GM12878 (cell line): ENCODE measurements around the gene PRR13. TPM values are rescaled to one million over a fixed set of nuclear protein-coding genes. Genes with fewer than 3 reads are reported as not detected.

Experiments
- ATAC-seq: fragments of 200-7000 bp; cut with Tn5 transposase; 3 replicates; pipeline ENCODE4 v1.9.1; 2020; ENCODE audit warnings: mild to moderate bottlenecking, moderate library complexity
- BruUV-seq: library from RNA; stranded (reverse); fragments of 400-500 nt; replicated peaks from 2 replicates; lab custom pipeline; 2021; lab: Mats Ljungman, UMichigan
- CTCF ChIA-PET: fragments of 300-600 bp; sonication (Branson Sonifier 250); formaldehyde crosslinking; extraction: SDS; loops from one replicate; lab custom pipeline; 2021; ENCODE audit warnings: inconsistent platforms; lab: Yijun Ruan, JAX
- POLR2A ChIA-PET: fragments of 350-600 bp; formaldehyde crosslinking; extraction: SDS; loops from one replicate; lab custom pipeline; 2021; ENCODE audit warnings: inconsistent platforms; lab: Charles Lee
- RAD21 ChIA-PET: fragments of 300-600 bp; sonication (Branson Sonifier 250); formaldehyde crosslinking; loops from one replicate; lab custom pipeline; 2023; ENCODE audit warnings: antibody characterized with exemption; ENCODE audit not compliant: unreplicated experiment; lab: Charles Lee
- SMC1A ChIA-PET: fragments of 300-600 bp; sonication (Branson Sonifier 250); formaldehyde crosslinking; loops from one replicate; lab custom pipeline; 2023; ENCODE audit not compliant: unreplicated experiment, uncharacterized antibody; lab: Charles Lee
- DNase-seq: peaks from one replicate; pipeline ENCODE4 v3.0.0-alpha.2; 2011; ENCODE audit warnings: low read depth, low spot score
- FAIRE-seq: peaks from 3 replicates; lab custom pipeline; 2011; peaks lifted over from hg19 to GRCh38; lab: Jason Lieb, UNC
- H2AFZ ChIP-seq: 2 replicates; pipeline ENCODE4 v1.6.0; 2011; ENCODE audit warnings: low read depth, low read length, control low read depth; ENCODE audit not compliant: control insufficient read depth
- H3K27ac ChIP-seq: 2 replicates; pipeline ENCODE4 v1.5.1; 2011; ENCODE audit warnings: control low read depth; ENCODE audit not compliant: control insufficient read depth, insufficient read depth
- H3K27me3 ChIP-seq, 2 experiments: replicated peaks in 1 of 2; 2 replicates each; pipeline versions ENCODE4 v1.6.0 to v1.6.1; 2011; ENCODE audit warnings: low read length in 1 of 2; ENCODE audit not compliant: control insufficient read depth in 2 of 2, insufficient read depth in 2 of 2
- H3K36me3 ChIP-seq, 2 experiments: 2 replicates each; pipeline ENCODE4 v1.5.1; 2011; ENCODE audit warnings: low read length in 1 of 2; ENCODE audit not compliant: control insufficient read depth in 2 of 2, insufficient read depth in 2 of 2
- H3K4me1 ChIP-seq: 2 replicates; pipeline ENCODE4 v1.6.1; 2011; ENCODE audit warnings: mild to moderate bottlenecking, low read length, moderate library complexity, mixed read lengths; ENCODE audit not compliant: control insufficient read depth, insufficient read depth
- H3K4me2 ChIP-seq: 2 replicates; pipeline ENCODE4 v1.6.0; 2011; ENCODE audit warnings: control low read depth; ENCODE audit not compliant: control insufficient read depth, insufficient read depth
- H3K4me3 ChIP-seq: fragments of 200-600 bp; sonication (generic); 2 replicates; pipeline ENCODE4 v1.5.1; 2016
- H3K79me2 ChIP-seq: 2 replicates; pipeline ENCODE4 v1.6.0; 2011; ENCODE audit warnings: low read length; ENCODE audit not compliant: control insufficient read depth, insufficient read depth
- H3K9ac ChIP-seq: 2 replicates; pipeline ENCODE4 v1.8.0; 2011; ENCODE audit warnings: low read length, control low read depth, mixed read lengths; ENCODE audit not compliant: control insufficient read depth, insufficient read depth
- H3K9me3 ChIP-seq: replicated peaks from 3 replicates; pipeline ENCODE4 v1.5.1; 2011; ENCODE audit warnings: mild to moderate bottlenecking, low read length; ENCODE audit not compliant: control insufficient read depth, insufficient read depth
- H4K20me1 ChIP-seq: 2 replicates; pipeline ENCODE4 v1.6.0; 2011; ENCODE audit not compliant: control insufficient read depth, insufficient read depth
- BCLAF1 ChIP-seq: fragments of 450-650 bp; IDR thresholded peaks from 2 replicates; pipeline ENCODE4 v1.6.1; 2017; ENCODE audit warnings: antibody characterized with exemption, mild to moderate bottlenecking, moderate library complexity
- E2F8 ChIP-seq: fragments of 450-650 bp; IDR thresholded peaks from 2 replicates; pipeline ENCODE4 v1.6.1; 2018; ENCODE audit warnings: mild to moderate bottlenecking, low read depth, moderate library complexity; ENCODE audit not compliant: partially characterized antibody
- KLF5 ChIP-seq: fragments of 450-650 bp; IDR thresholded peaks from 2 replicates; pipeline ENCODE4 v1.6.1; 2014; ENCODE audit warnings: mild to moderate bottlenecking; ENCODE audit not compliant: partially characterized antibody
- MLLT1 ChIP-seq: fragments of 450-650 bp; IDR thresholded peaks from 2 replicates; pipeline ENCODE4 v1.6.1; 2016; ENCODE audit warnings: mild to moderate bottlenecking
- ZBTB33 ChIP-seq: fragments of 450-650 bp; IDR thresholded peaks from 2 replicates; pipeline ENCODE4 v1.6.1; 2017; ENCODE audit warnings: mild to moderate bottlenecking
- ZNF592 ChIP-seq: fragments of 450-650 bp; IDR thresholded peaks from 2 replicates; pipeline ENCODE4 v1.6.1; 2017; ENCODE audit warnings: mild to moderate bottlenecking, moderate library complexity
- WGBS: methylation state at CpG from one replicate; pipeline ENCODE4 v1.1.6; 2016; ENCODE audit warnings: low lambda C conversion rate; ENCODE audit not compliant: insufficient replicate concordance, insufficient coverage; ENCODE audit errors: missing lambda C conversion rate; 5-methylcytosine and 5-hydroxymethylcytosine counted together
- in situ Hi-C: fragments of 300-500 bp; cut with MboI; formaldehyde crosslinking; loops from 9 replicates; pipeline ENCODE4 v1.14.3; 2018; ENCODE audit warnings: mixed read lengths
- intact Hi-C: fragments of 100-400 bp; cut with micrococcal nuclease; formaldehyde crosslinking; loops from one replicate; pipeline ENCODE4 v1.14.2; 2022; ENCODE audit not compliant: unreplicated experiment
- polyA plus RNA-seq, 11 experiments: library from polyadenylated mRNA; depleted of rRNA in 4 of 11; unstranded in 6 of 11; stranded (reverse) in 5 of 11; fragments of >200 nt; fragmentation: Nextera tagmentation in 4 of 11; fragmentation: Illumina TruSeq in 1 of 11; extraction: Ambion mirVana in 4 of 11; extraction: Trizol in 1 of 11; gene quantifications; 1 replicate in 1 of 11; 2 replicates in 10 of 11; pipeline versions ENCODE4 v1.2.1 to v1.2.3, GENCODE V29; 2011 to 2016; ENCODE audit warnings: inconsistent platforms in 2 of 11, missing spikeins in 2 of 11, low read depth in 1 of 11
- total RNA-seq, 4 experiments: library from RNA; depleted of rRNA in 3 of 4; stranded (reverse); fragments of >200 nt in 3 of 4; fragmentation: Illumina TruSeq in 1 of 4; extraction: Trizol in 1 of 4; gene quantifications; 2 replicates each; pipeline versions ENCODE4 v1.2.1 to v1.2.3, GENCODE V29; 2013 to 2021

Gene PRR13
- total and polyA plus RNA-seq, 10 of the 15 experiments (the other 5 are each of a cell fraction or from before 2014, with no cell fraction given), result 94.2 to 462 (median 276) TPM

GRCh38 chr12:53480491-53481442, 39.2 kb downstream of the PRR13 start:
- in situ Hi-C loops, result no loop called here
- WGBS, result 79% methylated on average over 12 of the region's 12 CpGs
- FAIRE-seq, result no peak
- H3K27ac ChIP-seq, result no peak overlapping the region
- BruUV-seq, result no TSS peak
- no peak for DNase-seq
- ChIA-PET CTCF (interaction anchor here (1.2 to 3.5 kb wide), 3 partner anchors 8 to 157 kb away, joined by 5 to 13 read pairs (median 7); no protein-coding TSS in a partner anchor), RAD21 (interaction anchor here (1.4 kb wide), 1 partner anchor 28 kb away, joined by 3 read pairs; no protein-coding TSS in a partner anchor), SMC1A (interaction anchor here (1.0 to 2.3 kb wide), 4 partner anchors 8 to 129 kb away, joined by 3 to 6 read pairs (median 4); no protein-coding TSS in a partner anchor), POLR2A (interaction anchor here (0.5 to 1.6 kb wide), 5 partner anchors 13 to 209 kb away, joined by 4 to 6 read pairs (median 4); no protein-coding TSS in a partner anchor)
- peaks cover 45 to 46% of the 10 kb centered on the region in 2 experiments for H3K36me3 ChIP-seq
- H3K4me1 ChIP-seq, result no peaks in the 10 kb centered on the region
- no peak overlapping the region for H3K4me3 ChIP-seq
- intact Hi-C loops, result no loop called here
- no peak overlapping the region for H3K4me2 ChIP-seq
- ATAC-seq, result no peak
- no peaks in the 10 kb centered on the region for H3K9me3 ChIP-seq
- no peaks in the 10 kb centered on the region for H3K27me3 ChIP-seq
- H4K20me1 ChIP-seq, result no peaks in the 10 kb centered on the region; the same call in 1 of the 2 replicates
- H3K9ac ChIP-seq, result no peak overlapping the region
- H2AFZ ChIP-seq, result no peak overlapping the region
- H3K79me2 ChIP-seq, result no peaks in the 10 kb centered on the region; the same call in 1 of the 2 replicates
- TF ChIP-seq MLLT1 (no peak), KLF5 (no peak), ZNF592 (no peak), E2F8 (no peak), ZBTB33 (no peak), BCLAF1 (no peak)
